ENCODE measurements around the gene CNBP. TPM values are rescaled to one million over a fixed set of nuclear protein-coding genes. Genes with fewer than 3 reads are reported as not detected.

The CNBP gene
- total and polyA plus RNA-seq, 2 of the 13 experiments (the other 11 are each of a cell fraction or from before 2014, with no cell fraction given): 282 to 354 TPM

DNA sequence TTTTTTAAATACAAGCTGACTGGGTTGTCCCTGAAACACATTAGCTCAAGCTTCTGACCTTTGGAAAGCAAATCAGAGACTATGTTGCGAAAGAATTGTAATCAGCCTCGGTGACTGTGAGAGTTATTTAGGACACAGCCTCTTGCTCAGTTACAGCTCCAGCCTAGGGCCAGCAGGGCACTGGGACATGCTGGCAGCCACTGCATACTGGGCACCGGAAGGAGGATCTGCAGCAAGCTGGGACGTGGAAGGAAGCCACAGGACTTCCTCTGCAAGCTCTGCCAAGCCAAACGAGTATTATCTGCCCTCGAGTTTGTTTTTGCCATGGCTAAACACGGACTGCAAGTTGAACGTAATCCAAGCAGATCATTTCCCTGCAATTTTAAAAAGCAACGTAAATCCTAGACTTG lies 41.3 kb upstream of the CNBP start (continued):
- TF ChIP-seq, protein P1, sequence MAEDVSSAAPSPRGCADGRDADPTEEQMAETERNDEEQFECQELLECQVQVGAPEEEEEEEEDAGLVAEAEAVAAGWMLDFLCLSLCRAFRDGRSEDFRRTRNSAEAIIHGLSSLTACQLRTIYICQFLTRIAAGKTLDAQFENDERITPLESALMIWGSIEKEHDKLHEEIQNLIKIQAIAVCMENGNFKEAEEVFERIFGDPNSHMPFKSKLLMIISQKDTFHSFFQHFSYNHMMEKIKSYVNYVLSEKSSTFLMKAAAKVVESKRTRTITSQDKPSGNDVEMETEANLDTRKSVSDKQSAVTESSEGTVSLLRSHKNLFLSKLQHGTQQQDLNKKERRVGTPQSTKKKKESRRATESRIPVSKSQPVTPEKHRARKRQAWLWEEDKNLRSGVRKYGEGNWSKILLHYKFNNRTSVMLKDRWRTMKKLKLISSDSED (CRISPR knock-in tag; IDR thresholded peaks at IDR 0.05): no peak
- TF ChIP-seq, protein P2, sequence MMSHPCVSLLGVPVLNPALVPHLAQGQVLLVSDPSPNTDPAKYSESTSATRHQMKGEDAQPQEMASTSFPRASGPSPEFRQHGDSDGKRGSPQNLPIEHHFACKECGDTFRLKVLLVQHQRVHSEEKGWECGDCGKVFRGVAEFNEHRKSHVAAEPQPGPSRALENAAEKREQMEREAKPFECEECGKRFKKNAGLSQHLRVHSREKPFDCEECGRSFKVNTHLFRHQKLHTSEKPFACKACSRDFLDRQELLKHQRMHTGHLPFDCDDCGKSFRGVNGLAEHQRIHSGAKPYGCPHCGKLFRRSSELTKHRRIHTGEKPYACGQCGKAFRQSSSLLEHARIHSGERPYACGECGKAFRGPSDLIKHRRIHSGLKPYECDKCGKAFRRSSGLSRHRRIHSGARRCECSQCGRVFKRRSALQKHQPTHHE (CRISPR knock-in tag; IDR thresholded peaks at IDR 0.05; ENCODE audit: borderline replicate concordance): no peak
- peak; percentile 32; the same call in 1 of the 2 replicates for TF ChIP-seq KDM5A (IDR thresholded peaks at IDR 0.05; ENCODE audit: borderline replicate concordance, low read length)
- TF ChIP-seq KLF16 (CRISPR knock-in tag; IDR thresholded peaks at IDR 0.05): no peak; a peak in 1 of 4 replicates
- TF ChIP-seq BCL6 (CRISPR knock-in tag; IDR thresholded peaks at IDR 0.05): peak; percentile 56; the same call in 1 of the 2 replicates
- TF ChIP-seq, protein P3, sequence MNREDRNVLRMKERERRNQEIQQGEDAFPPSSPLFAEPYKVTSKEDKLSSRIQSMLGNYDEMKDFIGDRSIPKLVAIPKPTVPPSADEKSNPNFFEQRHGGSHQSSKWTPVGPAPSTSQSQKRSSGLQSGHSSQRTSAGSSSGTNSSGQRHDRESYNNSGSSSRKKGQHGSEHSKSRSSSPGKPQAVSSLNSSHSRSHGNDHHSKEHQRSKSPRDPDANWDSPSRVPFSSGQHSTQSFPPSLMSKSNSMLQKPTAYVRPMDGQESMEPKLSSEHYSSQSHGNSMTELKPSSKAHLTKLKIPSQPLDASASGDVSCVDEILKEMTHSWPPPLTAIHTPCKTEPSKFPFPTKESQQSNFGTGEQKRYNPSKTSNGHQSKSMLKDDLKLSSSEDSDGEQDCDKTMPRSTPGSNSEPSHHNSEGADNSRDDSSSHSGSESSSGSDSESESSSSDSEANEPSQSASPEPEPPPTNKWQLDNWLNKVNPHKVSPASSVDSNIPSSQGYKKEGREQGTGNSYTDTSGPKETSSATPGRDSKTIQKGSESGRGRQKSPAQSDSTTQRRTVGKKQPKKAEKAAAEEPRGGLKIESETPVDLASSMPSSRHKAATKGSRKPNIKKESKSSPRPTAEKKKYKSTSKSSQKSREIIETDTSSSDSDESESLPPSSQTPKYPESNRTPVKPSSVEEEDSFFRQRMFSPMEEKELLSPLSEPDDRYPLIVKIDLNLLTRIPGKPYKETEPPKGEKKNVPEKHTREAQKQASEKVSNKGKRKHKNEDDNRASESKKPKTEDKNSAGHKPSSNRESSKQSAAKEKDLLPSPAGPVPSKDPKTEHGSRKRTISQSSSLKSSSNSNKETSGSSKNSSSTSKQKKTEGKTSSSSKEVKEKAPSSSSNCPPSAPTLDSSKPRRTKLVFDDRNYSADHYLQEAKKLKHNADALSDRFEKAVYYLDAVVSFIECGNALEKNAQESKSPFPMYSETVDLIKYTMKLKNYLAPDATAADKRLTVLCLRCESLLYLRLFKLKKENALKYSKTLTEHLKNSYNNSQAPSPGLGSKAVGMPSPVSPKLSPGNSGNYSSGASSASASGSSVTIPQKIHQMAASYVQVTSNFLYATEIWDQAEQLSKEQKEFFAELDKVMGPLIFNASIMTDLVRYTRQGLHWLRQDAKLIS (CRISPR knock-in tag; IDR thresholded peaks at IDR 0.05): no peak
- TF ChIP-seq AGO2 (optimal IDR thresholded peaks at IDR 0.05; ENCODE audit: low read depth, low read length): no peak
- TF ChIP-seq, protein P4, sequence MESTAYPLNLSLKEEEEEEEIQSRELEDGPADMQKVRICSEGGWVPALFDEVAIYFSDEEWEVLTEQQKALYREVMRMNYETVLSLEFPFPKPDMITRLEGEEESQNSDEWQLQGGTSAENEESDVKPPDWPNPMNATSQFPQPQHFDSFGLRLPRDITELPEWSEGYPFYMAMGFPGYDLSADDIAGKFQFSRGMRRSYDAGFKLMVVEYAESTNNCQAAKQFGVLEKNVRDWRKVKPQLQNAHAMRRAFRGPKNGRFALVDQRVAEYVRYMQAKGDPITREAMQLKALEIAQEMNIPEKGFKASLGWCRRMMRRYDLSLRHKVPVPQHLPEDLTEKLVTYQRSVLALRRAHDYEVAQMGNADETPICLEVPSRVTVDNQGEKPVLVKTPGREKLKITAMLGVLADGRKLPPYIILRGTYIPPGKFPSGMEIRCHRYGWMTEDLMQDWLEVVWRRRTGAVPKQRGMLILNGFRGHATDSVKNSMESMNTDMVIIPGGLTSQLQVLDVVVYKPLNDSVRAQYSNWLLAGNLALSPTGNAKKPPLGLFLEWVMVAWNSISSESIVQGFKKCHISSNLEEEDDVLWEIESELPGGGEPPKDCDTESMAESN (CRISPR knock-in tag; conservative IDR thresholded peaks at IDR 0.05): 0 out of 2 replicates have a peak, but pooled peaks have one; percentile 23
- TF ChIP-seq TOPORS (CRISPR knock-in tag; IDR thresholded peaks at IDR 0.05): no peak
- no peak for TF ChIP-seq NAIF1 (CRISPR knock-in tag; IDR thresholded peaks at IDR 0.05; ENCODE audit: borderline replicate concordance)
- TF ChIP-seq MYC (CRISPR knock-in tag; IDR thresholded peaks at IDR 0.05; ENCODE audit: borderline replicate concordance): peak; percentile 29; the same call in 1 of the 2 replicates
- no peak for TF ChIP-seq RFXANK (CRISPR knock-in tag; IDR thresholded peaks at IDR 0.05)
- no peak for TF ChIP-seq ZSCAN22 (CRISPR knock-in tag; IDR thresholded peaks at IDR 0.05)
- no peak for TF ChIP-seq SAFB2 (CRISPR knock-in tag; IDR thresholded peaks at IDR 0.05; ENCODE audit: borderline replicate concordance, low read depth)
- no peak for TF ChIP-seq ZNF34 (CRISPR knock-in tag; IDR thresholded peaks at IDR 0.05; ENCODE audit: borderline replicate concordance)
- no peak for TF ChIP-seq ARHGAP35 (CRISPR knock-in tag; IDR thresholded peaks at IDR 0.05; ENCODE audit: borderline replicate concordance)
- peak; percentile 40; the same call in 1 of the 2 replicates for TF ChIP-seq ATF1 (CRISPR knock-in tag; IDR thresholded peaks at IDR 0.05)
- TF ChIP-seq ZFP90 (CRISPR knock-in tag; IDR thresholded peaks at IDR 0.05; ENCODE audit: borderline replicate concordance): no peak
- TF ChIP-seq RFX5 (IDR thresholded peaks at IDR 0.05; ENCODE audit: low read depth, low read length): no peak
- no peak for TF ChIP-seq EED (CRISPR knock-in tag; IDR thresholded peaks at IDR 0.05)
- TF ChIP-seq ZNF615 (CRISPR knock-in tag; IDR thresholded peaks at IDR 0.05; ENCODE audit: borderline replicate concordance): no peak
- no peak for TF ChIP-seq STAT5B (CRISPR knock-in tag; IDR thresholded peaks at IDR 0.05)
- no peak for TF ChIP-seq BRCA1 (CRISPR knock-in tag; IDR thresholded peaks at IDR 0.05)
- TF ChIP-seq TP53 (CRISPR knock-in tag; conservative IDR thresholded peaks at IDR 0.05): no peak

Data from HepG2 (cell line).